Liver (tissue), 9 donors: Measurements from ENCODE around the gene MECR. TPM values are rescaled to one million over a fixed set of nuclear protein-coding genes. Genes with fewer than 3 reads are reported as not detected.
A peak's percentile ranks its signal among the peaks of the same experiment; 100 is the strongest.

ENCODE experiments used
- DNase-seq: peaks from one replicate; pipeline ENCODE4 v3.0.0-alpha.2; 2017; ENCODE audit warnings: low spot score
- H3K27ac ChIP-seq, 2 donors: one replicate each; pipeline ENCODE4 v1.7.0; 2013; ENCODE audit warnings: inconsistent platforms in 2 of 2, low read length in 2 of 2, control low read depth in 1 of 2, low read depth in 1 of 2, mild to moderate bottlenecking in 1 of 2
- H3K27me3 ChIP-seq, 4 donors: one replicate each; pipeline versions ENCODE4 v1.6.1 to v1.7.0; 2013; ENCODE audit warnings: low read length in 3 of 4, inconsistent platforms in 1 of 4, mild to moderate bottlenecking in 1 of 4, moderate library complexity in 1 of 4; ENCODE audit not compliant: control insufficient read depth in 4 of 4, insufficient read depth in 4 of 4
- H3K36me3 ChIP-seq, 4 donors: one replicate each; pipeline versions ENCODE4 v1.6.1 to v1.7.0; 2013; ENCODE audit warnings: low read length in 3 of 4, mild to moderate bottlenecking in 3 of 4, low read depth in 1 of 4, moderate library complexity in 1 of 4; ENCODE audit not compliant: control insufficient read depth in 4 of 4, insufficient read depth in 3 of 4
- H3K4me1 ChIP-seq, 4 donors: one replicate each; pipeline versions ENCODE4 v1.6.1 to v1.7.0; 2013; ENCODE audit warnings: low read length in 3 of 4, mild to moderate bottlenecking in 3 of 4, moderate library complexity in 1 of 4; ENCODE audit not compliant: control insufficient read depth in 4 of 4, insufficient read depth in 4 of 4
- H3K4me3 ChIP-seq, 3 donors: one replicate each; pipeline versions ENCODE4 v1.6.1 to v1.7.0; 2013; ENCODE audit warnings: low read length in 3 of 3, control low read depth in 1 of 3, low read depth in 1 of 3, mild to moderate bottlenecking in 1 of 3
- H3K9ac ChIP-seq, 2 donors: one replicate each; pipeline ENCODE4 v1.7.0; 2013; ENCODE audit warnings: low read length in 2 of 2, mild to moderate bottlenecking in 2 of 2, moderate library complexity in 2 of 2, control low read depth in 1 of 2, low read depth in 1 of 2
- H3K9me3 ChIP-seq, 4 donors: one replicate each; pipeline versions ENCODE4 v1.6.1 to v1.7.0; 2013; ENCODE audit warnings: low read length in 3 of 4; ENCODE audit not compliant: control insufficient read depth in 4 of 4
- EGR1 ChIP-seq, 2 donors: IDR thresholded peaks; 2 replicates each; pipeline ENCODE4 v1.6.1; 2016 to 2018; ENCODE audit warnings: antibody characterized with exemption in 2 of 2, low read depth in 2 of 2
- FOXA1 ChIP-seq: IDR thresholded peaks from 2 replicates; pipeline ENCODE4 v1.6.1; 2016; ENCODE audit warnings: antibody characterized with exemption
- FOXA2 ChIP-seq: IDR thresholded peaks from 2 replicates; pipeline ENCODE4 v1.6.1; 2016; ENCODE audit warnings: antibody characterized with exemption
- GABPA ChIP-seq, 2 donors: IDR thresholded peaks in 1 of 2; conservative IDR thresholded peaks in 1 of 2; 2 replicates each; pipeline ENCODE4 v1.6.1; 2016; ENCODE audit warnings: antibody characterized with exemption in 2 of 2, mild to moderate bottlenecking in 1 of 2, moderate library complexity in 1 of 2
- HNF4A ChIP-seq, 2 donors: conservative IDR thresholded peaks; 2 replicates each; pipeline ENCODE4 v1.6.1; 2016; ENCODE audit warnings: antibody characterized with exemption in 2 of 2, mild to moderate bottlenecking in 2 of 2
- HNF4G ChIP-seq: IDR thresholded peaks from 2 replicates; pipeline ENCODE4 v1.6.1; 2016; ENCODE audit warnings: antibody characterized with exemption
- JUND ChIP-seq, 2 donors: IDR thresholded peaks; 2 replicates each; pipeline ENCODE4 v1.6.1; 2016; ENCODE audit warnings: antibody characterized with exemption in 2 of 2
- NR2F2 ChIP-seq: IDR thresholded peaks from 2 replicates; pipeline ENCODE4 v1.6.1; 2016; ENCODE audit warnings: antibody characterized with exemption
- RAD21 ChIP-seq, 2 donors: IDR thresholded peaks; 2 replicates each; pipeline ENCODE4 v1.6.1; 2016; ENCODE audit warnings: antibody characterized with exemption in 2 of 2, mild to moderate bottlenecking in 2 of 2
- RXRA ChIP-seq, 2 donors: IDR thresholded peaks; 2 replicates each; pipeline ENCODE4 v1.6.1; 2017 to 2018; ENCODE audit warnings: antibody characterized with exemption in 2 of 2, mild to moderate bottlenecking in 1 of 2
- SP1 ChIP-seq: IDR thresholded peaks from 2 replicates; pipeline ENCODE4 v1.6.1; 2018; ENCODE audit warnings: antibody characterized with exemption, mild to moderate bottlenecking
- TAF1 ChIP-seq: conservative IDR thresholded peaks from 2 replicates; pipeline ENCODE4 v1.6.1; 2016; ENCODE audit warnings: antibody characterized with exemption, mild to moderate bottlenecking
- YY1 ChIP-seq: IDR thresholded peaks from 2 replicates; pipeline ENCODE4 v1.6.1; 2016; ENCODE audit warnings: antibody characterized with exemption, mild to moderate bottlenecking
- WGBS: extraction: QIAGEN DNeasy Blood & Tissue Kit; methylation state at CpG from one replicate; pipeline ENCODE4 v1.1.7; 2013; 5-methylcytosine and 5-hydroxymethylcytosine counted together
- polyA plus RNA-seq, 2 donors: library from polyadenylated mRNA; stranded (reverse) in 1 of 2; unstranded in 1 of 2; fragments of 200-250 nt in 1 of 2; fragments of >200 nt in 1 of 2; fragmentation: Nextera tagmentation in 1 of 2; extraction: Ambion mirVana in 1 of 2; gene quantifications; one replicate each; pipeline versions ENCODE4 v1.2.1 to v1.2.3, GENCODE V29; 2013 to 2015
- total RNA-seq, 2 donors: library from RNA; depleted of rRNA; stranded (reverse); fragments of >200 nt; gene quantifications; one replicate each; pipeline ENCODE4 v1.2.3, GENCODE V29; 2014
- TF ChIP-seq, protein P1 (sequence below): IDR thresholded peaks from 2 replicates; pipeline ENCODE4 v1.6.1; 2016; ENCODE audit warnings: antibody characterized with exemption
- TF ChIP-seq, protein P2 (sequence below): IDR thresholded peaks from 2 replicates; pipeline ENCODE4 v1.6.1; 2016; ENCODE audit warnings: antibody characterized with exemption
- TF ChIP-seq, protein P3 (sequence below): IDR thresholded peaks from 2 replicates; pipeline ENCODE4 v1.6.1; 2016; ENCODE audit warnings: antibody characterized with exemption, mild to moderate bottlenecking
- TF ChIP-seq, protein P4 (sequence below): fragments of 150-350 bp; IDR thresholded peaks from 2 replicates; pipeline ENCODE4 v1.5.1; 2017; ENCODE audit warnings: improper control_type of control experiment, low read depth, low read length; ENCODE audit not compliant: missing input control
- TF ChIP-seq, protein P5 (sequence below): IDR thresholded peaks from 2 replicates; pipeline ENCODE4 v1.6.1; 2016; ENCODE audit warnings: antibody characterized with exemption
- donor health status: healthy.
- donor health status: healthy.
- donor health status: healthy.
- donor health status: healthy.
- donor health status: healthy.

MECR gene, protein sequence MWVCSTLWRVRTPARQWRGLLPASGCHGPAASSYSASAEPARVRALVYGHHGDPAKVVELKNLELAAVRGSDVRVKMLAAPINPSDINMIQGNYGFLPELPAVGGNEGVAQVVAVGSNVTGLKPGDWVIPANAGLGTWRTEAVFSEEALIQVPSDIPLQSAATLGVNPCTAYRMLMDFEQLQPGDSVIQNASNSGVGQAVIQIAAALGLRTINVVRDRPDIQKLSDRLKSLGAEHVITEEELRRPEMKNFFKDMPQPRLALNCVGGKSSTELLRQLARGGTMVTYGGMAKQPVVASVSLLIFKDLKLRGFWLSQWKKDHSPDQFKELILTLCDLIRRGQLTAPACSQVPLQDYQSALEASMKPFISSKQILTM
- total RNA-seq: 10 to 100 TPM in 1 of 2 donors, 1 to 10 TPM in 1; 7.5 to 13.6 TPM
- polyA plus RNA-seq: 10 to 100 TPM; 12.9 to 19.9 TPM

DNA sequence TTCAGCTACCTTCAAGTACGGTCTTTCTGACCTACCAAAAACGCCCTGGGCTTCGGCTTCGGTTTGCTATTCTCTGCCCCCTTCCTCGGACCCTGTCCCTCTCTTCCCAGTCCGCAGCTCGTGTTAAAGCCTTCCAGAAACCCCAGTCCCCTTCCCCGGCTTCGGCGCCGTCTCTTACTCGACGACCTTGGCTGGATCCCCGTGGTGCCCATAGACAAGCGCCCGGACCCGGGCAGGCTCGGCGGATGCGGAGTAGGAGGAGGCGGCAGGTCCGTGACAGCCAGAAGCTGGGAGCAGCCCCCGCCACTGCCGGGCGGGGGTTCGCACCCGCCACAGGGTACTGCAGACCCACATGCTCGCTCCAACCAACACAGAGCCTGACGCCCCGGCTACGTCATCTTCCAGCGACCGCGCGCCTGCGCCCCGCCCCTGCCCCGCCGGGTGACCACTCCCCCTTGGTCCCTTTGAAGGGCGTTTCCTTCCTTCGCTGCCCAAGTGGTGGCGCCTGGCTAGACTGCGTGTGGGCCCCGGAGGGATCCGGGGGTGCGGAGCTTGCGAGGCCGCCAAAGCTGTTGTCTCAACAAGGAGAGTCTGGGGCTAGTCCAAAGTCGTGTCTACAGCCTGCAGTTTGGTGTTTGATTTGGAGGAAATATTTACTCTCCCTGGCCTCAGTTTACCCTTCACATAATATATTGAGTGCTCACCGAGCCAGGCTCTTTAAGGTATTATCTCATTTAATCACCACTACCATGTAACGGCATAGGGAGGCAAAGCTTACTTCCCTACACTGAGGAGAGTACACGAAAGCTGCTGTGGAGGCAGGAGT is at the start of gene MECR:
Gene MECR (minus strand): TSS at position 382 of the 826 bp plus-strand sequence. CDS start 28 bp downstream, at position 354.
- Histone ChIP-seq H3K9me3 (no peaks in the 10 kb centered on the region), H3K9ac (peak within 1 kb of the TSS; percentile 31 to 44), H3K36me3 (no peaks in the 10 kb centered on the region), H3K27ac (peak within 1 kb of the TSS; percentile 1 to 57), H3K4me3 (peak within 1 kb of the TSS; percentile 65 to 92 (median 75)), H3K4me1 (peaks cover 0 to 17% (median 13%) of the 10 kb centered on the region in 4 donors), H3K27me3 (no peaks in the 10 kb centered on the region)
- TF ChIP-seq EGR1 (IDR thresholded peaks at IDR 0.05; ENCODE audit: low read depth in 2 of 2): no peak
- TF ChIP-seq RXRA (IDR thresholded peaks at IDR 0.05): peak; percentile 16 to 37
- TF ChIP-seq FOXA2: peak; percentile 10
- TF ChIP-seq, protein P1, sequence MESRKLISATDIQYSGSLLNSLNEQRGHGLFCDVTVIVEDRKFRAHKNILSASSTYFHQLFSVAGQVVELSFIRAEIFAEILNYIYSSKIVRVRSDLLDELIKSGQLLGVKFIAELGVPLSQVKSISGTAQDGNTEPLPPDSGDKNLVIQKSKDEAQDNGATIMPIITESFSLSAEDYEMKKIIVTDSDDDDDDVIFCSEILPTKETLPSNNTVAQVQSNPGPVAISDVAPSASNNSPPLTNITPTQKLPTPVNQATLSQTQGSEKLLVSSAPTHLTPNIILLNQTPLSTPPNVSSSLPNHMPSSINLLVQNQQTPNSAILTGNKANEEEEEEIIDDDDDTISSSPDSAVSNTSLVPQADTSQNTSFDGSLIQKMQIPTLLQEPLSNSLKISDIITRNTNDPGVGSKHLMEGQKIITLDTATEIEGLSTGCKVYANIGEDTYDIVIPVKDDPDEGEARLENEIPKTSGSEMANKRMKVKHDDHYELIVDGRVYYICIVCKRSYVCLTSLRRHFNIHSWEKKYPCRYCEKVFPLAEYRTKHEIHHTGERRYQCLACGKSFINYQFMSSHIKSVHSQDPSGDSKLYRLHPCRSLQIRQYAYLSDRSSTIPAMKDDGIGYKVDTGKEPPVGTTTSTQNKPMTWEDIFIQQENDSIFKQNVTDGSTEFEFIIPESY: no peak
- TF ChIP-seq, protein P2, sequence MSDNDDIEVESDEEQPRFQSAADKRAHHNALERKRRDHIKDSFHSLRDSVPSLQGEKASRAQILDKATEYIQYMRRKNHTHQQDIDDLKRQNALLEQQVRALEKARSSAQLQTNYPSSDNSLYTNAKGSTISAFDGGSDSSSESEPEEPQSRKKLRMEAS: peak; percentile 77
- TF ChIP-seq SP1: peak; percentile 89
- TF ChIP-seq TAF1: no peak
- TF ChIP-seq, protein P3, sequence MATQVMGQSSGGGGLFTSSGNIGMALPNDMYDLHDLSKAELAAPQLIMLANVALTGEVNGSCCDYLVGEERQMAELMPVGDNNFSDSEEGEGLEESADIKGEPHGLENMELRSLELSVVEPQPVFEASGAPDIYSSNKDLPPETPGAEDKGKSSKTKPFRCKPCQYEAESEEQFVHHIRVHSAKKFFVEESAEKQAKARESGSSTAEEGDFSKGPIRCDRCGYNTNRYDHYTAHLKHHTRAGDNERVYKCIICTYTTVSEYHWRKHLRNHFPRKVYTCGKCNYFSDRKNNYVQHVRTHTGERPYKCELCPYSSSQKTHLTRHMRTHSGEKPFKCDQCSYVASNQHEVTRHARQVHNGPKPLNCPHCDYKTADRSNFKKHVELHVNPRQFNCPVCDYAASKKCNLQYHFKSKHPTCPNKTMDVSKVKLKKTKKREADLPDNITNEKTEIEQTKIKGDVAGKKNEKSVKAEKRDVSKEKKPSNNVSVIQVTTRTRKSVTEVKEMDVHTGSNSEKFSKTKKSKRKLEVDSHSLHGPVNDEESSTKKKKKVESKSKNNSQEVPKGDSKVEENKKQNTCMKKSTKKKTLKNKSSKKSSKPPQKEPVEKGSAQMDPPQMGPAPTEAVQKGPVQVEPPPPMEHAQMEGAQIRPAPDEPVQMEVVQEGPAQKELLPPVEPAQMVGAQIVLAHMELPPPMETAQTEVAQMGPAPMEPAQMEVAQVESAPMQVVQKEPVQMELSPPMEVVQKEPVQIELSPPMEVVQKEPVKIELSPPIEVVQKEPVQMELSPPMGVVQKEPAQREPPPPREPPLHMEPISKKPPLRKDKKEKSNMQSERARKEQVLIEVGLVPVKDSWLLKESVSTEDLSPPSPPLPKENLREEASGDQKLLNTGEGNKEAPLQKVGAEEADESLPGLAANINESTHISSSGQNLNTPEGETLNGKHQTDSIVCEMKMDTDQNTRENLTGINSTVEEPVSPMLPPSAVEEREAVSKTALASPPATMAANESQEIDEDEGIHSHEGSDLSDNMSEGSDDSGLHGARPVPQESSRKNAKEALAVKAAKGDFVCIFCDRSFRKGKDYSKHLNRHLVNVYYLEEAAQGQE: no peak
- TF ChIP-seq HNF4A (conservative IDR thresholded peaks at IDR 0.05): peak in 1 of 2 donors; percentile 1
- peak in 1 of 2 donors; percentile 9 for TF ChIP-seq RAD21 (IDR thresholded peaks at IDR 0.05)
- no peak for TF ChIP-seq JUND (IDR thresholded peaks at IDR 0.05)
- no peak for TF ChIP-seq NR2F2
- TF ChIP-seq GABPA (IDR thresholded peaks at IDR 0.05 in 1 of 2, conservative IDR thresholded peaks at IDR 0.05 in 1 of 2): peak in 1 of 2 donors; percentile 61
- TF ChIP-seq, protein P4, sequence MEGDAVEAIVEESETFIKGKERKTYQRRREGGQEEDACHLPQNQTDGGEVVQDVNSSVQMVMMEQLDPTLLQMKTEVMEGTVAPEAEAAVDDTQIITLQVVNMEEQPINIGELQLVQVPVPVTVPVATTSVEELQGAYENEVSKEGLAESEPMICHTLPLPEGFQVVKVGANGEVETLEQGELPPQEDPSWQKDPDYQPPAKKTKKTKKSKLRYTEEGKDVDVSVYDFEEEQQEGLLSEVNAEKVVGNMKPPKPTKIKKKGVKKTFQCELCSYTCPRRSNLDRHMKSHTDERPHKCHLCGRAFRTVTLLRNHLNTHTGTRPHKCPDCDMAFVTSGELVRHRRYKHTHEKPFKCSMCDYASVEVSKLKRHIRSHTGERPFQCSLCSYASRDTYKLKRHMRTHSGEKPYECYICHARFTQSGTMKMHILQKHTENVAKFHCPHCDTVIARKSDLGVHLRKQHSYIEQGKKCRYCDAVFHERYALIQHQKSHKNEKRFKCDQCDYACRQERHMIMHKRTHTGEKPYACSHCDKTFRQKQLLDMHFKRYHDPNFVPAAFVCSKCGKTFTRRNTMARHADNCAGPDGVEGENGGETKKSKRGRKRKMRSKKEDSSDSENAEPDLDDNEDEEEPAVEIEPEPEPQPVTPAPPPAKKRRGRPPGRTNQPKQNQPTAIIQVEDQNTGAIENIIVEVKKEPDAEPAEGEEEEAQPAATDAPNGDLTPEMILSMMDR: peak; percentile 12
- no peak for TF ChIP-seq HNF4G
- peak; percentile 9 for TF ChIP-seq FOXA1
- TF ChIP-seq, protein P5, sequence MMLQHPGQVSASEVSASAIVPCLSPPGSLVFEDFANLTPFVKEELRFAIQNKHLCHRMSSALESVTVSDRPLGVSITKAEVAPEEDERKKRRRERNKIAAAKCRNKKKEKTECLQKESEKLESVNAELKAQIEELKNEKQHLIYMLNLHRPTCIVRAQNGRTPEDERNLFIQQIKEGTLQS: no peak
- peak; percentile 75 for TF ChIP-seq YY1
- DNase-seq: peak; percentile 97
- 3% methylated on average over 52 of the region's 52 CpGs for WGBS
